HepG2 (cell line): ENCODE data around the gene COQ8B. TPM values are rescaled to one million over a fixed set of nuclear protein-coding genes. Genes with fewer than 3 reads are reported as not detected.

ENCODE experiments used
- ASH2L ChIP-seq: fragments of 300-600, 200-600 bp; sonication (generic); IDR thresholded peaks from 2 replicates; pipeline ENCODE4 v1.7.0; 2017; ENCODE audit warnings: low read depth, mild to moderate bottlenecking, moderate library complexity, mixed read lengths, low read length; ENCODE audit not compliant: insufficient read length
- ELF3 ChIP-seq: IDR thresholded peaks from 2 replicates; pipeline ENCODE4 v1.6.1; 2016; ENCODE audit warnings: missing genetic modification reagents, missing compliant biosample characterization
- ETV5 ChIP-seq: IDR thresholded peaks from 2 replicates; pipeline ENCODE4 v1.6.1; 2018; ENCODE audit warnings: missing biosample characterization, missing genetic modification reagents, inconsistent platforms, borderline replicate concordance
- FOSL1 ChIP-seq: sonication (generic); formaldehyde crosslinking; IDR thresholded peaks from 2 replicates; pipeline ENCODE4 v1.9.0; 2021; ENCODE audit warnings: missing genetic modification reagents, borderline replicate concordance
- KDM3A ChIP-seq: IDR thresholded peaks from 2 replicates; pipeline ENCODE4 v1.6.1; 2018; ENCODE audit warnings: low read depth, missing compliant biosample characterization
- KLF11 ChIP-seq: IDR thresholded peaks from 2 replicates; pipeline ENCODE4 v1.6.1; 2016; ENCODE audit warnings: missing compliant biosample characterization
- MED1 ChIP-seq: sonication (generic); formaldehyde crosslinking; IDR thresholded peaks from 2 replicates; pipeline ENCODE4 v1.4.0; 2020; ENCODE audit warnings: missing genetic modification reagents
- PHF5A ChIP-seq: IDR thresholded peaks from one replicate; pipeline ENCODE4 v1.6.1; 2018; ENCODE audit warnings: low read depth, missing genetic modification reagents; ENCODE audit not compliant: unreplicated experiment
- PPARG ChIP-seq: conservative IDR thresholded peaks from 2 replicates; pipeline ENCODE4 v1.6.1; 2016; ENCODE audit warnings: missing biosample characterization, missing genetic modification reagents
- PRMT3 ChIP-seq: sonication (generic); formaldehyde crosslinking; IDR thresholded peaks from 2 replicates; pipeline ENCODE4 v1.8.1; 2022; ENCODE audit warnings: low read depth, mild to moderate bottlenecking, moderate library complexity, missing genetic modification reagents, borderline replicate concordance
- SKI ChIP-seq: fragments of 450-650 bp; IDR thresholded peaks from one replicate; pipeline ENCODE4 v1.6.1; 2018; ENCODE audit warnings: mild to moderate bottlenecking; ENCODE audit not compliant: partially characterized antibody
- SRSF9 ChIP-seq: fragments of 200-400 bp; formaldehyde crosslinking; IDR thresholded peaks from 2 replicates; pipeline ENCODE4 v1.6.1; 2018; ENCODE audit warnings: borderline replicate concordance, mild to moderate bottlenecking, low read depth, low read length; ENCODE audit not compliant: insufficient read depth, poor library complexity, severe bottlenecking
- SRY ChIP-seq: sonication (generic); formaldehyde crosslinking; IDR thresholded peaks from 2 replicates; pipeline ENCODE4 v1.8.0; 2022; ENCODE audit warnings: mild to moderate bottlenecking, missing genetic modification reagents
- THYN1 ChIP-seq: sonication (generic); formaldehyde crosslinking; IDR thresholded peaks from 2 replicates; pipeline ENCODE4 v1.8.1; 2023; ENCODE audit warnings: low read depth, mild to moderate bottlenecking, moderate library complexity, missing genetic modification reagents, borderline replicate concordance
- XRCC5 ChIP-seq: fragments of 200-400 bp; formaldehyde crosslinking; optimal IDR thresholded peaks from 2 replicates; pipeline ENCODE3; 2017; ENCODE audit warnings: mild to moderate bottlenecking, low read length
- ZFP62 ChIP-seq: sonication (generic); formaldehyde crosslinking; IDR thresholded peaks from 2 replicates; pipeline ENCODE4 v1.4.0; 2020; ENCODE audit warnings: missing genetic modification reagents
- ZNF350 ChIP-seq: sonication (generic); formaldehyde crosslinking; IDR thresholded peaks from 2 replicates; pipeline ENCODE4 v1.4.0; 2020; ENCODE audit warnings: mild to moderate bottlenecking, low read depth, missing genetic modification reagents, borderline replicate concordance
- ZNF431 ChIP-seq: sonication (generic); formaldehyde crosslinking; IDR thresholded peaks from 2 replicates; pipeline ENCODE4 v1.9.0; 2022; ENCODE audit warnings: missing genetic modification reagents, low read depth, mild to moderate bottlenecking, borderline replicate concordance
- ZNF567 ChIP-seq: sonication (generic); formaldehyde crosslinking; IDR thresholded peaks from 2 replicates; pipeline ENCODE4 v1.8.1; 2023; ENCODE audit warnings: mild to moderate bottlenecking, missing genetic modification reagents, borderline replicate concordance
- ZNF83 ChIP-seq: sonication (generic); formaldehyde crosslinking; IDR thresholded peaks from 2 replicates; pipeline ENCODE4 v1.4.0; 2020; ENCODE audit warnings: missing genetic modification reagents, mild to moderate bottlenecking, borderline replicate concordance
- polyA plus RNA-seq, 8 experiments: library from polyadenylated mRNA; depleted of rRNA in 3 of 8; stranded (reverse) in 7 of 8; unstranded in 1 of 8; fragments of >200 nt; fragmentation: Illumina TruSeq in 4 of 8; extraction: Trizol in 4 of 8; gene quantifications; 2 replicates each; pipeline versions ENCODE4 v1.2.1 to v1.2.3, GENCODE V29; 2011 to 2016; ENCODE audit warnings: low read depth in 4 of 8, missing spikeins in 1 of 8, mixed read lengths in 1 of 8; ENCODE audit not compliant: insufficient read depth in 1 of 8
- total RNA-seq, 5 experiments: library from RNA; depleted of rRNA; stranded (reverse); fragments of >200 nt; fragmentation: Illumina TruSeq; extraction: Trizol; gene quantifications; 2 replicates each; pipeline ENCODE4 v1.2.3, GENCODE V29; 2016; ENCODE audit warnings: low read depth in 1 of 5
- TF ChIP-seq, protein P1 (sequence below), 2 experiments: sonication (generic) in 1 of 2; formaldehyde crosslinking in 1 of 2; IDR thresholded peaks; 2 replicates each; pipeline versions ENCODE4 v1.4.0 to v1.6.1; 2018 to 2020; ENCODE audit warnings: missing genetic modification reagents in 2 of 2, borderline replicate concordance in 1 of 2, low read depth in 1 of 2, mild to moderate bottlenecking in 1 of 2, missing biosample characterization in 1 of 2
- TF ChIP-seq, protein P2 (sequence below): sonication (generic); formaldehyde crosslinking; IDR thresholded peaks from 2 replicates; pipeline ENCODE4 v1.4.0; 2020; ENCODE audit warnings: mild to moderate bottlenecking, missing genetic modification reagents
- TF ChIP-seq, protein P3 (sequence below): sonication (generic); formaldehyde crosslinking; IDR thresholded peaks from 2 replicates; pipeline ENCODE4 v1.5.0; 2020; ENCODE audit warnings: missing genetic modification reagents, mild to moderate bottlenecking, borderline replicate concordance
- TF ChIP-seq, protein P4 (sequence below): sonication (generic); formaldehyde crosslinking; IDR thresholded peaks from 2 replicates; pipeline ENCODE4 v1.4.0; 2020; ENCODE audit warnings: missing genetic modification reagents

Gene COQ8B
- total and polyA plus RNA-seq, 2 of the 13 experiments (the other 11 are each of a cell fraction or from before 2014, with no cell fraction given) = 12.3 to 17.2 TPM

DNA sequence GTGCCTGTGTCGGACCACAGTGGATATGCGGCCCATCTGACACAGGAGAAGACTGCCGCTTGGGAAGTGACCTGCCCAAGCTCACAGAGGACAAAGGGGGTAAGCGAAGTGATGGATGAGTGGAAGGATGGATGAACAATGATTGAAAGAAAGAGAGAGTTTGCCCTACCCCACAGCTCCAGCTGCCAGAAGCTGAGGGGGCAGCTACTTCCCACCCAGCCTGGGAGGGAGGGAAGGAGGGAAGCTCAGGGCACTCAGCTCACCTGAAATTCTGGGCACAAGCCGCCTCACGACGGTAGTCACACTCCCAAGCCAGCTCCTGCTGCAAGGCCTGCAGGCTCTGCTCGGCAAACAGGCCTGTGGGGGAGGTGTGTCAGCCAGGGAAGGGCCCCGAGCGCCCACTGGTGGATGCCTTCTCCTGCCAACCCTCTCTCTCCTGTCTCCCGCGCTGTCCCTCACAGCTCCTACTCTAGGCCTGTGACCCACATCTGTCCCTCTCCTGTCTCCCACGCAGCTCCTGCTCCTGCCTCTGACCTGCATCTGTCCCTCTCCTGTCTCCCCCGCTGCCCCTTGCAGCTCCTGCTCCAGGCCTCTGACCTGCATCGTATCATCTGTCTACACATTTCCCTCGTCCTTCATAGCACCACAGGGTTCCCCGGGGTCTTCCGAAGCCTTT lies 14.2 kb downstream of the COQ8B start (continued):
- peak; percentile 66 for TF ChIP-seq XRCC5
- TF ChIP-seq PRMT3 (CRISPR knock-in tag) = no peak
- TF ChIP-seq, protein P1, sequence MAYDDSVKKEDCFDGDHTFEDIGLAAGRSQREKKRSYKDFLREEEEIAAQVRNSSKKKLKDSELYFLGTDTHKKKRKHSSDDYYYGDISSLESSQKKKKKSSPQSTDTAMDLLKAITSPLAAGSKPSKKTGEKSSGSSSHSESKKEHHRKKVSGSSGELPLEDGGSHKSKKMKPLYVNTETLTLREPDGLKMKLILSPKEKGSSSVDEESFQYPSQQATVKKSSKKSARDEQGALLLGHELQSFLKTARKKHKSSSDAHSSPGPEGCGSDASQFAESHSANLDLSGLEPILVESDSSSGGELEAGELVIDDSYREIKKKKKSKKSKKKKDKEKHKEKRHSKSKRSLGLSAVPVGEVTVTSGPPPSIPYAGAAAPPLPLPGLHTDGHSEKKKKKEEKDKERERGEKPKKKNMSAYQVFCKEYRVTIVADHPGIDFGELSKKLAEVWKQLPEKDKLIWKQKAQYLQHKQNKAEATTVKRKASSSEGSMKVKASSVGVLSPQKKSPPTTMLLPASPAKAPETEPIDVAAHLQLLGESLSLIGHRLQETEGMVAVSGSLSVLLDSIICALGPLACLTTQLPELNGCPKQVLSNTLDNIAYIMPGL (CRISPR knock-in tag; IDR thresholded peaks at IDR 0.05; ENCODE audit: borderline replicate concordance in 1 of 2, low read depth in 1 of 2) = 0 out of 4 replicates have a peak, but pooled peaks have one; percentile 34 to 39
- no peak for TF ChIP-seq SRY (CRISPR knock-in tag)
- TF ChIP-seq SKI = no peak
- TF ChIP-seq ZNF431 = peak; percentile 58; the same call in 1 of the 2 replicates
- TF ChIP-seq MED1 (CRISPR knock-in tag) = no peak
- TF ChIP-seq ELF3 = no peak
- TF ChIP-seq KDM3A (CRISPR knock-in tag) = no peak
- TF ChIP-seq ETV5 (CRISPR knock-in tag) = no peak
- no peak for TF ChIP-seq SRSF9
- TF ChIP-seq, protein P2, sequence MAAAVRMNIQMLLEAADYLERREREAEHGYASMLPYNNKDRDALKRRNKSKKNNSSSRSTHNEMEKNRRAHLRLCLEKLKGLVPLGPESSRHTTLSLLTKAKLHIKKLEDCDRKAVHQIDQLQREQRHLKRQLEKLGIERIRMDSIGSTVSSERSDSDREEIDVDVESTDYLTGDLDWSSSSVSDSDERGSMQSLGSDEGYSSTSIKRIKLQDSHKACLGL (CRISPR knock-in tag) = no peak
- TF ChIP-seq, protein P3, sequence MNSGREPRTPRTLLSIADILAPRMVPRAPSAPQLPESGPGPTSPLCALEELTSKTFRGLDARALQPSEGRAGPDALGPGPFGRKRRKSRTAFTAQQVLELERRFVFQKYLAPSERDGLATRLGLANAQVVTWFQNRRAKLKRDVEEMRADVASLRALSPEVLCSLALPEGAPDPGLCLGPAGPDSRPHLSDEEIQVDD (CRISPR knock-in tag) = no peak
- no peak for TF ChIP-seq THYN1 (CRISPR knock-in tag)
- no peak for TF ChIP-seq KLF11 (CRISPR knock-in tag)
- no peak for TF ChIP-seq ZNF83 (CRISPR knock-in tag)
- TF ChIP-seq FOSL1 (CRISPR knock-in tag) = no peak
- no peak for TF ChIP-seq PPARG (CRISPR knock-in tag)
- no peak for TF ChIP-seq ZNF567 (CRISPR knock-in tag)
- TF ChIP-seq PHF5A (CRISPR knock-in tag) = no peak
- TF ChIP-seq, protein P4, sequence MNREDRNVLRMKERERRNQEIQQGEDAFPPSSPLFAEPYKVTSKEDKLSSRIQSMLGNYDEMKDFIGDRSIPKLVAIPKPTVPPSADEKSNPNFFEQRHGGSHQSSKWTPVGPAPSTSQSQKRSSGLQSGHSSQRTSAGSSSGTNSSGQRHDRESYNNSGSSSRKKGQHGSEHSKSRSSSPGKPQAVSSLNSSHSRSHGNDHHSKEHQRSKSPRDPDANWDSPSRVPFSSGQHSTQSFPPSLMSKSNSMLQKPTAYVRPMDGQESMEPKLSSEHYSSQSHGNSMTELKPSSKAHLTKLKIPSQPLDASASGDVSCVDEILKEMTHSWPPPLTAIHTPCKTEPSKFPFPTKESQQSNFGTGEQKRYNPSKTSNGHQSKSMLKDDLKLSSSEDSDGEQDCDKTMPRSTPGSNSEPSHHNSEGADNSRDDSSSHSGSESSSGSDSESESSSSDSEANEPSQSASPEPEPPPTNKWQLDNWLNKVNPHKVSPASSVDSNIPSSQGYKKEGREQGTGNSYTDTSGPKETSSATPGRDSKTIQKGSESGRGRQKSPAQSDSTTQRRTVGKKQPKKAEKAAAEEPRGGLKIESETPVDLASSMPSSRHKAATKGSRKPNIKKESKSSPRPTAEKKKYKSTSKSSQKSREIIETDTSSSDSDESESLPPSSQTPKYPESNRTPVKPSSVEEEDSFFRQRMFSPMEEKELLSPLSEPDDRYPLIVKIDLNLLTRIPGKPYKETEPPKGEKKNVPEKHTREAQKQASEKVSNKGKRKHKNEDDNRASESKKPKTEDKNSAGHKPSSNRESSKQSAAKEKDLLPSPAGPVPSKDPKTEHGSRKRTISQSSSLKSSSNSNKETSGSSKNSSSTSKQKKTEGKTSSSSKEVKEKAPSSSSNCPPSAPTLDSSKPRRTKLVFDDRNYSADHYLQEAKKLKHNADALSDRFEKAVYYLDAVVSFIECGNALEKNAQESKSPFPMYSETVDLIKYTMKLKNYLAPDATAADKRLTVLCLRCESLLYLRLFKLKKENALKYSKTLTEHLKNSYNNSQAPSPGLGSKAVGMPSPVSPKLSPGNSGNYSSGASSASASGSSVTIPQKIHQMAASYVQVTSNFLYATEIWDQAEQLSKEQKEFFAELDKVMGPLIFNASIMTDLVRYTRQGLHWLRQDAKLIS (CRISPR knock-in tag) = no peak
- TF ChIP-seq ASH2L = no peak
- TF ChIP-seq ZNF350 (CRISPR knock-in tag) = no peak
- TF ChIP-seq ZFP62 = no peak
